Liver (tissue), 3 donors: ENCODE results near the gene SPTBN4.

Experiments
- FOXA1 ChIP-seq: IDR thresholded peaks from 2 replicates; pipeline ENCODE4 v1.6.1; 2016; ENCODE audit warnings: antibody characterized with exemption
- JUND ChIP-seq, 2 donors: IDR thresholded peaks; 2 replicates each; pipeline ENCODE4 v1.6.1; 2016; ENCODE audit warnings: antibody characterized with exemption in 2 of 2
- RAD21 ChIP-seq, 2 donors: IDR thresholded peaks; 2 replicates each; pipeline ENCODE4 v1.6.1; 2016; ENCODE audit warnings: antibody characterized with exemption in 2 of 2, mild to moderate bottlenecking in 2 of 2
- YY1 ChIP-seq: IDR thresholded peaks from 2 replicates; pipeline ENCODE4 v1.6.1; 2016; ENCODE audit warnings: antibody characterized with exemption, mild to moderate bottlenecking
- TF ChIP-seq, protein P1 (sequence below): fragments of 150-350 bp; IDR thresholded peaks from 2 replicates; pipeline ENCODE4 v1.5.1; 2017; ENCODE audit warnings: improper control_type of control experiment, low read depth, low read length; ENCODE audit not compliant: missing input control
- TF ChIP-seq, protein P2 (sequence below): IDR thresholded peaks from 2 replicates; pipeline ENCODE4 v1.6.1; 2016; ENCODE audit warnings: antibody characterized with exemption
- TF ChIP-seq, protein P3 (sequence below): IDR thresholded peaks from 2 replicates; pipeline ENCODE4 v1.6.1; 2016; ENCODE audit warnings: antibody characterized with exemption, mild to moderate bottlenecking
- donor health status: healthy.
- donor health status: healthy.

- TF ChIP-seq, protein P1, sequence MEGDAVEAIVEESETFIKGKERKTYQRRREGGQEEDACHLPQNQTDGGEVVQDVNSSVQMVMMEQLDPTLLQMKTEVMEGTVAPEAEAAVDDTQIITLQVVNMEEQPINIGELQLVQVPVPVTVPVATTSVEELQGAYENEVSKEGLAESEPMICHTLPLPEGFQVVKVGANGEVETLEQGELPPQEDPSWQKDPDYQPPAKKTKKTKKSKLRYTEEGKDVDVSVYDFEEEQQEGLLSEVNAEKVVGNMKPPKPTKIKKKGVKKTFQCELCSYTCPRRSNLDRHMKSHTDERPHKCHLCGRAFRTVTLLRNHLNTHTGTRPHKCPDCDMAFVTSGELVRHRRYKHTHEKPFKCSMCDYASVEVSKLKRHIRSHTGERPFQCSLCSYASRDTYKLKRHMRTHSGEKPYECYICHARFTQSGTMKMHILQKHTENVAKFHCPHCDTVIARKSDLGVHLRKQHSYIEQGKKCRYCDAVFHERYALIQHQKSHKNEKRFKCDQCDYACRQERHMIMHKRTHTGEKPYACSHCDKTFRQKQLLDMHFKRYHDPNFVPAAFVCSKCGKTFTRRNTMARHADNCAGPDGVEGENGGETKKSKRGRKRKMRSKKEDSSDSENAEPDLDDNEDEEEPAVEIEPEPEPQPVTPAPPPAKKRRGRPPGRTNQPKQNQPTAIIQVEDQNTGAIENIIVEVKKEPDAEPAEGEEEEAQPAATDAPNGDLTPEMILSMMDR, result no peak
- TF ChIP-seq, protein P2, sequence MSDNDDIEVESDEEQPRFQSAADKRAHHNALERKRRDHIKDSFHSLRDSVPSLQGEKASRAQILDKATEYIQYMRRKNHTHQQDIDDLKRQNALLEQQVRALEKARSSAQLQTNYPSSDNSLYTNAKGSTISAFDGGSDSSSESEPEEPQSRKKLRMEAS, result no peak
- TF ChIP-seq JUND (IDR thresholded peaks at IDR 0.05) (no peak), RAD21 (IDR thresholded peaks at IDR 0.05) (no peak), FOXA1 (no peak), YY1 (no peak)
- TF ChIP-seq, protein P3, sequence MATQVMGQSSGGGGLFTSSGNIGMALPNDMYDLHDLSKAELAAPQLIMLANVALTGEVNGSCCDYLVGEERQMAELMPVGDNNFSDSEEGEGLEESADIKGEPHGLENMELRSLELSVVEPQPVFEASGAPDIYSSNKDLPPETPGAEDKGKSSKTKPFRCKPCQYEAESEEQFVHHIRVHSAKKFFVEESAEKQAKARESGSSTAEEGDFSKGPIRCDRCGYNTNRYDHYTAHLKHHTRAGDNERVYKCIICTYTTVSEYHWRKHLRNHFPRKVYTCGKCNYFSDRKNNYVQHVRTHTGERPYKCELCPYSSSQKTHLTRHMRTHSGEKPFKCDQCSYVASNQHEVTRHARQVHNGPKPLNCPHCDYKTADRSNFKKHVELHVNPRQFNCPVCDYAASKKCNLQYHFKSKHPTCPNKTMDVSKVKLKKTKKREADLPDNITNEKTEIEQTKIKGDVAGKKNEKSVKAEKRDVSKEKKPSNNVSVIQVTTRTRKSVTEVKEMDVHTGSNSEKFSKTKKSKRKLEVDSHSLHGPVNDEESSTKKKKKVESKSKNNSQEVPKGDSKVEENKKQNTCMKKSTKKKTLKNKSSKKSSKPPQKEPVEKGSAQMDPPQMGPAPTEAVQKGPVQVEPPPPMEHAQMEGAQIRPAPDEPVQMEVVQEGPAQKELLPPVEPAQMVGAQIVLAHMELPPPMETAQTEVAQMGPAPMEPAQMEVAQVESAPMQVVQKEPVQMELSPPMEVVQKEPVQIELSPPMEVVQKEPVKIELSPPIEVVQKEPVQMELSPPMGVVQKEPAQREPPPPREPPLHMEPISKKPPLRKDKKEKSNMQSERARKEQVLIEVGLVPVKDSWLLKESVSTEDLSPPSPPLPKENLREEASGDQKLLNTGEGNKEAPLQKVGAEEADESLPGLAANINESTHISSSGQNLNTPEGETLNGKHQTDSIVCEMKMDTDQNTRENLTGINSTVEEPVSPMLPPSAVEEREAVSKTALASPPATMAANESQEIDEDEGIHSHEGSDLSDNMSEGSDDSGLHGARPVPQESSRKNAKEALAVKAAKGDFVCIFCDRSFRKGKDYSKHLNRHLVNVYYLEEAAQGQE, result no peak
These were observed 144.3 kb downstream of the SPTBN4 start for GRCh38 chr19:40611096-40611495.
